ENCODE results near the gene EEIG1. TPM values are rescaled to one million over a fixed set of nuclear protein-coding genes. Genes with fewer than 3 reads are reported as not detected.
A peak's percentile ranks its signal among the peaks of the same experiment; 100 is the strongest.

Gene EEIG1
- polyA plus RNA-seq, 10 donors = 15.4 to 27.3 (median 17.4) TPM

GRCh38 chr9:127961613-127962155, 19.1 kb downstream of the EEIG1 start:
- no peak for DNase-seq

- no peak for DNase-seq
These were observed 19.7 kb downstream of the EEIG1 start for GRCh38 chr9:127961155-127961490.

GRCh38 chr9:127960410-127961154, 20.2 kb downstream of the EEIG1 start:
- no peak for DNase-seq

GRCh38 chr9:127959841-127960409, 20.9 kb downstream of the EEIG1 start:
- no peak for DNase-seq

- DNase-seq = no peak
These were observed 21.4 kb downstream of the EEIG1 start for GRCh38 chr9:127959398-127959797.

- no peak for DNase-seq
These were observed 22.1 kb downstream of the EEIG1 start for GRCh38 chr9:127958728-127959127.

- DNase-seq = no peak
These were observed 25.3 kb downstream of the EEIG1 start for GRCh38 chr9:127955294-127956015.

GRCh38 chr9:127954831-127955293, 25.9 kb downstream of the EEIG1 start:
- no peak for DNase-seq

GRCh38 chr9:127953768-127954505, 26.9 kb downstream of the EEIG1 start:
- no peak for DNase-seq

GRCh38 chr9:127953154-127953553, 27.6 kb downstream of the EEIG1 start:
- DNase-seq = no peak

GRCh38 chr9:127950513-127951289, 30.1 kb downstream of the EEIG1 start:
- no peak for DNase-seq

GRCh38 chr9:127949827-127950512, 30.8 kb downstream of the EEIG1 start:
- no peak for DNase-seq

- no peak for DNase-seq
These were observed 32.7 kb downstream of the EEIG1 start for GRCh38 chr9:127947841-127948710.

- no peak for DNase-seq
These were observed 34.1 kb downstream of the EEIG1 start for GRCh38 chr9:127946728-127947127.

GRCh38 chr9:127945942-127946341, 34.8 kb downstream of the EEIG1 start:
- DNase-seq = no peak

GRCh38 chr9:127945338-127945737, 35.5 kb downstream of the EEIG1 start:
- DNase-seq = no peak

- DNase-seq = no peak
These were observed 36.1 kb downstream of the EEIG1 start for GRCh38 chr9:127944586-127945218.

- peak in 2 of 3 donors; percentile 78 to 83 for DNase-seq
These were observed 37.1 kb downstream of the EEIG1 start for GRCh38 chr9:127943731-127944144.
